Hematopoietic multipotent progenitor cell (in vitro differentiated cells): Measurements from ENCODE around the gene RALGAPB. TPM values are rescaled to one million over a fixed set of nuclear protein-coding genes. Genes with fewer than 3 reads are reported as not detected.
"Not testable (repeated sequence)": the region's sequence is repeated elsewhere in the genome, so short reads cannot be mapped to it uniquely, and the experiment has no call there.

Experiments used
- DNase-seq, 3 donors: peaks; one replicate each; pipeline ENCODE4 v3.0.0-alpha.2; 2011 to 2015; ENCODE audit warnings: low read depth in 2 of 3, low spot score in 2 of 3
- total RNA-seq: library from RNA; depleted of rRNA; stranded (reverse); fragments of >200 nt; gene quantifications from one replicate; pipeline ENCODE4 v1.2.3, GENCODE V29; 2012

The RALGAPB gene
- 23.7 TPM for total RNA-seq

DNA sequence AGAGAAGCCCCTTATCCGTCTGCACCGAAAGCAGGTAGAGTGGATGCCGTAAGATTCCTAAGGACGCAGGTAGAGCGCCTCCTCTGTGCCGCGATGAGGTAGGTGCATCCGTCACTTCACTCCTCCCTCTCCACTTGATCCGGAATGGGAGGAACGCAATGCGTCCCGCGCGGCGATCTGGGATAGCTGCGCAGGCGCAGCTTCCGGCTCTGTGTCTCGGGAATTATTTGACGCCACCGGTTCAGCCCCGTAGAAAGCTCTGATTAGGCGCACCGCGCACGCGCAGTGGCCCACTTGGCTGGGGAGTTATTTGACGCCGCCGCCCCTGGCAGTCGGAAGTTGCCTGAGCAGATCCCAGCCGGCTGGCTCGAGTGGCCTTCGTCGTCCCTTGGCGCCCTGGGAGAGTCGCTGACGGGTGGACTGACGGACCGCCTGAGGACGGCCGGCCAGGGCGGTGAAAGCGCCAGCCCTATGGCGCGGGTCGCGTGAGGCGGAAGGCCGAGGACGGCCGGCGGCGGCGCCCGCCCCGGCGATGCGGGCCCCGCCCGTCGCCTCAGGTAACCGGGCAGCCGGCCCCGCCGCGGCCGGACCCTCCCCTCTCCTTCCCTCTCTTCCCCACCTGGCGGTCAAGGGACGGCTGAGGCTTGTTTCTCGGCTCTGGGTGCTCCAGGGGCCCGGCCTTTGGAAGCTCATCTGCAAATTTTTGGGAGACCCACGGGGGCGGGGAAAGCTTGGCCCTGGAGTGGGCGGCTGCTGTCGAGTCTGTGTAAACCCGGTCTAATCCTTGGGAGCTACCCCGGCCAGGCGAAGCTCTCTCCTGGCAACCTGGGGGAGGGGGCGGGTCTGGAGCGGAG is at the start of gene RALGAPB:
TSS of gene RALGAPB (plus strand) at position 331 of the 854 bp plus-strand sequence. CDS start 15,590 bp downstream, outside the sequence.
- peak; percentile 98 to 99 (median 99) for DNase-seq

DNA sequence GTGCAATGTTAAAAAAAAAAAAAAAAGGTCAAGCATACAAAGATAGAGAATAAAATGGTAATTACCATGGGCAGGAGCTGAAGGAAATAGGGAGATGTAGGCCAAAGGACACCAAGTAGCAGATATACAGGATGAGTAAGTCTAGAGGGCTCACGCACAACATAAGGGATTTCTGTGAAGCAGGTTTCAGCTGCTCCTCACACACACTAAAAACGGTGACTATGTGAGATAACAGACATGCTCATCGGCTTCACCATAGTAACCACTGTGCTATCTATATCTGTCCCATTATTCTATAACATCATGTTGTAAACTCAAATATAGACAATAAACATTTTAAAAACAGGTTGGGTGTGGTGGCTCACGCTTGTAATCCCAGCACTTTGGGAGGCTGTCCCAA is 49.1 kb upstream of the RALGAPB start:
- no peak for DNase-seq

DNA sequence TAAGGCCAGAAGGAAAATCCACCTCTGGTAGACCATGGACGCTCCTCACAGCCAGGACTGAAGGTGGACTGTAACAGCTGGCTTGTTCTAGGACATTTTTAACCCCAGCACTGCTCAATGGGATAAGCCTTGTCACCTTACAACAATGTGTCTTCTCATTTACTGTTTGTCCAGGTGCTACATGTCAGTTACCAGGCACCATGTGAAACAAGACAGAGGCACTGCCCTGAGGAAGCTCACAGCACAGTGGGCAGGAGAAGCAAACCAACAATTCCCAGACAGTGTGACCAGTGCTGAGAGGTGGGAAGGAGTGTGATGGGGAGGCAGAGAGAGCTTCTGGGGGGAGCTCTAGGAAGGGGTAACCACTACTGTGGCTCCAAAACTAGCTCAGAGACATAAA is 48.2 kb upstream of the RALGAPB start:
- no peak for DNase-seq

DNA sequence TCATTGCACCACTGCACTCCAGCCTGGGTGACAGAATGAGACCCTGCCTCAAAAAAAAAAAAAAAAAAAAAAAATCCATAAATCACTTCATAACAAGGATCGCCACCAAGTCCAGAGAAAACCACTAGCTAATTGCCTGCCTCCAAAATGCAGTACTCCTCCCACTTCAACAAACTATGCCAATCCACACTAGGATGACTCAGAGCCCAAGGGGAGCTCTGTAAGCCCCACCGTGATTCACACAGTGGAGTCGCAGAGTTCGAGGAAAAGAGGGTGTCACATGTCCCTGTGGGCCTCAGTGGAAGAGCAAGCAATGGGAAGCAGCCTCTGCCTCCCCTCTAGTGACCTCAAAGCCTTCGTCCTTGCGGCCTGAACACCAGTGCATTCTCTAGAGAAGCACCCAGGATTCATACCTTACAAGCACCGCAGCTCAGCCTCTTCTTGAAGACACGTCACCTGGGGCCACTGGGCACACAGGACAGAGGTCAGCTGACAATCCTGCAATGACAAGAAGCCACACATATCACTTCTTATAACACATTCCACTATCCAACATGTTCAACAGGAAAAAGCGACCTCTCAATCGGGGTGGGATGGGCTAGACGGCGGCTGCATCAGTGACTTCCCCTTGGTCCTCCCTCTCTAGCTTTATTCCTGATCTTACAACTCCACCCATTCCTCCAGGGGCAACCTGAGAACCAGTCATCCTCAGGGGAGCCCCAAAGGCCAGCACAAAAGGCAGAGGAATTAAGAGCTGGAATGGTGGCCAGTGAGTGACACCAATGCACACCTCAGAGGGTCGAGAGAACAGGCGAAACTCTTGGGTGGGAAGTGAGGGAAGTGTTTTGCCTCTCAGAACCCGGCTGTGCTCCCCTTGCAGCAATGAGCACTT is 46.4 kb upstream of the RALGAPB start:
- no peak for DNase-seq

DNA sequence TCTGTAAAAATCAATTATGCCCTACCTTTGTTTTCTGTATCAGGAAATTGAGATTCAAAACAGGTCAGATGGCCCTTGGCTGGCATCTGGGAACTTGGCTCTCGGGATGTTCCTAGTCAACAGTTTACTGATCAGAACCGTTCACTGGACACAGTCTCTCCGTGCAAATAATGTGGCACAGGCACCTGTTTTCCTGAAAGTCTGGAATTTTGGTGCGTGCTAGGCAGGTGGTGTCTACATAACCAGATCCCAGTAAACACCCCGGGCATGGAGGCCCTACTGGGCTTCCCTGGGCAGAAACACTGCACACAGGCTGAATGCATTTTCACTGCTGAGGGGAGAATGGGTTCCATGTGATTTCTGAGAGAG is 45.0 kb upstream of the RALGAPB start:
- DNase-seq: no peak

DNA sequence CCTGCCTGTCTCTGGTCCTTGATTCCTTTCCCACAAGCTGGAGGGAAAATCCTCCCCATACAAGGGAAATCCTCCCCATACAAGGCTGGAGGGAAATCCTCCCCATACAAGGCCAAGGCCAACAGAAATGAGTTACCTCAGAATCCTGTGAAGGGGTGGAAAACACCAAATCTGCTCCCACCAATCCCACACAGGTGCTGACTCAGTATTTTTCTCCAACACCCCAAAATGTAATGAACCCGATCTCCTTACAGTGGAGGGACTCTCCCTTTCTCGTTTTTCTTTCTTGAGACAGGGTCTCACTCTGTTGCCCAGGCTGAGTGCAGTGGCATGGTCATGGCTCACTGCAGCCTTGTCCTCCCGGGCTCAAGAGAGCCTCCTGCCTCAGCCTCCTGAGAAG is 43.8 kb upstream of the RALGAPB start:
- DNase-seq: no peak

DNA sequence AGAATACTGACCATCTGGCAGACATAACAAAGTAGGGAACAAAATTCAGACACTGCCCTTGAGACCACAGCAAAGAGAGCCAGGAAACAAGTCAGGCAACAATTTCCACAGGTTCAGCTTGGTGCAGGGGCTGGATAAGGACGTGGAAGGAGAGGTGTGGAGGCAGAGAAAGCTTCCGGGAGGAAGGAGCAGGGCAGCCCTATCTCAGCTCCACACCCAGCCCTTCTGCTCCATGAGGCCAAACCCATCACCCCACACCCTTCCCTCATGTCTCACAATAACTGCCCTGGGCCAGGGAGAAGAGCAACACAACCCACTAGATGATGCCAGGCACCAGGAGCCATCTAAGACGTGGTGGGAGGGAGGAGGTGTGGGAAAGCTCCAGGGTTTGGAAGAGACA is 43.3 kb upstream of the RALGAPB start:
- DNase-seq: no peak

DNA sequence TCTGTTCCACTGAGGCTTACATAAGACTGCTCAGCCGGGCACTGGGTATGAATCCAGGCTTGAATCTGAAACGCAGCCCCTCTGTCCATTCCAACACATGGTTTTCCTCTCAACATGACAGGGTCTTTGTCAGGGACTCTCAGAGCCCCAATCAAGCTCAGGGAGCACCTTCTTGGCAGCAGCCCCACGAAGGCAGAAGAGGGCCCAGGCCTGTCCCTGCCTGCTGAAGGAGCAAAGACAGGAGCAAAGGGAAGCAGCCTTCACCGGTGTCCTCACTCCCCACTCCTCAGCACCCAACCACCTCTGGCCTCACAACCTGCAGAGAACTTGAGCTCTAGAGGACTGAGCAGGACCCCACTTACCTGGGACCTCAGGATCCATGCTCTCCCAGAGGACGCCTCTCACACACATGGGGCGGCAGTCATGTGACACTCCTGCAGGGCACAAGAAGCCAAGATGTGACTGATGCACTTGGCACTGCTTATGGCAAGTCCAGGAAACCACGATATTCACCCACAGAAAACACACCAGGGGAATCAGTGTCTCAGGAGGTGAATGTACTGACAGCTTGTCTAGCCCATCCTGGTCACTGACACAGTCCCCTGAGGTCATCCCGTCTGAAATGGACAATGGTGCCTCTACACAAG is 41.8 kb upstream of the RALGAPB start:
- no peak for DNase-seq

DNA sequence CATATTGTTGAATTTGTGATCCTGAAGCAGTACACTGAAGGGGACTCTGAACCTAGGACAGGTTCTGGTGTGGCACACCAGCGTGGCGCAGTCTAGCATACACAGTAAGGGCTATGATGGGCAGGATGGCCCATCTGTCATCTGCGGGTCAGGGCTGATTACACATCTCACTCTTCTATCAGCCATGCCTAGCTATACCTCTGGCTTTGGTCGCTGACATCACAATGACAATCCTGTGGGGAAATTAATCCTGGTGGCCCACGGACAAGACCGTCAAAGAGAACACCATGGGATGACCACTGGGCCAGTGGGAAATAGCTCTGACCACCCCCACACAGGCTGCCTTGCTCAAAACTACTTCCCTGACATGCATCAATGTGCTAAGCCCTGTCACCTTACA is 40.4 kb upstream of the RALGAPB start:
- no peak for DNase-seq

DNA sequence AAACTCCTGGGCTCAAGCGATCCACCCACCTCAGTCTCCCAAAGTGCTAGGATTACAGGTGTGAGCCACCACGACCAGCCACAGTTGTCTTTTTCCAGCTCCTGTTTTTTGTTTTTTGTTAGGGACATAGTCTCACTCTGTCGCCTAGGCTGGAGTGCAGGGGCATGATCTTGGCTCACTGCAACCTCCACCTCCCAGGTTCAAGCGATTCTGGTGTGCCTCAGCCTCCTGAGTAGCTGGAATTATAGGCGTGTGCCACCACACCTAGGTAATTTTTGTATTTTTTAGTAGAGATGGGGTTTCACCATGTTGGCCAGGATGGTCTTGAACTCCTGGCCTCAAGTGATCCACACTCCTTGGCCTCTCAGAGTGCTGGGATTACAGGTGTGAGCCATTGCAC is 39.8 kb upstream of the RALGAPB start:
- not testable (repeated sequence) for DNase-seq

DNA sequence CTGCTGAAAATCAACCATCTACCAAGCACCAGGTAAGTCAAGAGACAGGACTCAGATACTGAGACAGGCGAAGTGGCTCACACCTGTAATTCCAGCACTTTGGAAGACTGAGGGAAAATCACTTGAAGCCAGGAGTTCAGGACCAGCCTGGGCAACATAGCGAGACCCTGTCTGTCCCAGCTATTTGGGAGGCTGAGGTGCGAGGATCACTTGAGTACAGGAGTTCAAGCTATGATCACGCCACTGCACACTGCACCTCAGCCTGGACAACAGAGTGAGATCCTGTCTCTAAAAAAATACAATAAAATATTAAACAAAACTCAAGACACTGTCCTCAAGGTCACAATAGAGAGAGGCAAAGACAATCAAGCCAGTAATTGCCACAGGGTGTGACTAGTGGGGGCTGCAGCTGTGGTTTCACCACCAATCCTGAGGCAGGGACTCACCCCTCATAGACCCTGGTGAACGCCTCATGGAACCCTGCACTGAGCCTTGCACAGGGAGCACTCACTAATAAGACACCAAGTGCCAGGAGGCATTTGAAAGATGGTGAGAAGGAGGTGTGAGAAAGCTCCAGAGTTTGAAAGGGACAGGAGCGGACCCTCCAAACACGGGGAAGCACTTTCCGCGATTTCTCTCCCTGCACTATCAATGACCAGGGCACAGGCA is 39.2 kb upstream of the RALGAPB start:
- DNase-seq: no peak

DNA sequence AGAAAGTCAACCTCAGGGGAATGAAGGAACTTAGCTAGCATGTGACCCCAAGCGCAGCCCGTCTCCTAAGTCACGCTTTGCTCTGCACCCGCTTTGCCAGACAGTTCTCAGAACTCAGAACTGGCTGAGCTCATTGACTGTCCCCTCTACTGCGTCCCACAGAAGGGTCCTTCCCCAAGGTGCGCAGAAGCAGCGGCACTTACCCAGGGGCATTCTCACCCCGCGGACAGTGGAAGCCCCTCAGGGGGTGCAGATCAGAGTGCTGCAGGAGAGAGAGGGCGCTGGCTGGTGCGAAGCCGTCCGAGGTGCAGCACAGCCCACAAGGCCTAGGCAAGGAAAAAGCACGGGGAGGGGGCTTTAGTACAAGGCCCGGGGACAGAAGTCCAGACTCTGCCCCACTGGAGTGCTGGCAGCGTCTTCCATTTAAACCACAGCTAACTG is 38.3 kb upstream of the RALGAPB start:
- DNase-seq: peak; percentile 18 to 42 (median 24)

DNA sequence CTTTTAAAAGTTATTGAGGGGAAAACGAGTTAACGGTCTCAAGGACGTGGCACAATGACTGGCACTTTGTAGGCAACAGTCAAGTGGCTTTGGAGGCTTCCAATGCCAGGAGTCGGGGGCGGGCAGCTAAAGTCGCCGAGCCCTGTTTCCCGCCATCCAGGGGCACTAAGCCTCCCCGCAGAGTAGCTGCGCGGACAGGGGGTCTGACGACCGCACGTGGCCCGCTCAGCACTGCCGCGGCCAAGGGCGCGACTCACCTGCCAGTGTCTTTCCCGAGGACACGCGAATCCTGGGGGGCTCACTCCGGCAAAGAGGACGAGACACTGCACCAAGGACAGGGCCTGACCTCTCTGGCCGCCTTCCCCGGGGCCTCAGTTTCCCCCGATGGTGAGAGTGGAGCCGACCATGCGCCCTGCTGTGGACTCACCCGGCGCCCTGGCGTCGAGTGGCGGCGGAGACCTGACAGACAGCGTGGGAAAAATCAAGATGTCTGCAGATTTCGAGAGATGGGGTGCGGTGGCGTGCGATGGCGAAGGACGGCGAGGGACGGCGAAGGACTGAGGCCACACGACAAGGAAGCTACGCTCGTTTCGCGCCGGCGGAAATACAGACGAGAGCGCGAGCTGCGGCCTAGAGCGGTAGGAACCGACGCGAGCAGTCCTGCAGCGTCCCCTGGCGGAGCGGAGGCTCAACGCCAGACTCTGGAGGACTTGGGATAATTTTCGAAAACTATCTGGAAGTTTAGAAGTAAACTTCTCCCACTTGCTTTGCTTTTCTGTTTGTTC is 37.7 kb upstream of the RALGAPB start, which contains the start of gene SNHG17:
TSS of gene SNHG17 (minus strand) at position 559 of the 785 bp plus-strand sequence.
- DNase-seq: peak; percentile 89 to 95 (median 94)

DNA sequence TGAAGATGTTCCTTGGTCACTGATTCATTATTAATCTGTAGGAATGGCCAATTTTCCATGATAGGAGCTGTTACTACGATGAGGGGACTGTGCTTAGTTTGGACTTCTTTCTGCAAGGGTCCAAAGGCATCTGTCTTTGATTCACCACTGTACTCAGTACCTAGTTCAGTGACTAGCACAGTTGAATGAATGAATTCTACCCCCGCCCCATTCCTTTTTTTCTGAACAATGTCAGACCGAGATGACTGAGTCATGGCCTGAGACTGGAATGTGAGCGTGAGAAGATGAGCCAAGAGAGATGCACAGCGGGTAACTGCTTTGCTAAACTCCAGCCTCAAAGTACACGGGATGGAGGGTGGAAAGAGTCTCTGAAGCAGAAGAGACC is 37.1 kb upstream of the RALGAPB start:
- DNase-seq: no peak

DNA sequence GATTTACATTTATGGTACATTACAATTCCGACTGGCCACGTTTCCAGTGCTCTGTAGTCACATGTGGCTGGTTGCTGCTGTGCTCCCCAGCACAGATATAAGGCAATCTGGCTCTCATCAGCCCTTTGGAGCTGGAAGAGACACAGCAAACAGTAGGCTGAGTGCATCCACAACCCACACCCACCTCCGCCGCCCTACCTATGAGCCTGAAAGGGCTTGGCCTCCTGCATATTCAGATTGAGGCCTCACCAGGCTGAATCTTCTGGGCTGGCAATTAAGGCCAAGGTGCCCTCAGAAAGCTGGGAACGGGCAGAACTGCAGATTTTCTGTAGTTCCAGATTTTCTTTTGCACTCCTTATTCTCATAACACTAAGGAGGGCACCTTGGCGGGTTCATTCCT is 34.8 kb upstream of the RALGAPB start:
- DNase-seq: no peak

DNA sequence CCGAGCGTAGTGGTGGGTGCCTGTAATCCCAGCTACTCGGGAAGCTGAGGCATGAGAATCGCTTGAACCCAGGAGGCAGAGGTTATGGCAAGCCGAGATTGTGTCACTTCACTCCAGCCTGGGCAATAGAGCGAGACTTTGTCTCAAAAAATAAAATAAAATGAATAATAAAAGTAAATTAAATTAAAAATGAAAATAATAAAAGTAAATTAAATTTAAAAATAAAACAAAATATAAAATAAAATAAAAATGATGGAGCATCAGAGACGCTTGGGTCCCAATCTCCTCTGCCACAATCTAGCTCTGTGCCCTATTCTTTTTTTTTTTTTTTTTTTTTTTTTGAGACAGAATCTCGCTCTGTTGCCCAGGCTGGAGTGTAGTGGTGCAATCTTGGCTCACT is 31.5 kb upstream of the RALGAPB start:
- DNase-seq: not testable (repeated sequence)

DNA sequence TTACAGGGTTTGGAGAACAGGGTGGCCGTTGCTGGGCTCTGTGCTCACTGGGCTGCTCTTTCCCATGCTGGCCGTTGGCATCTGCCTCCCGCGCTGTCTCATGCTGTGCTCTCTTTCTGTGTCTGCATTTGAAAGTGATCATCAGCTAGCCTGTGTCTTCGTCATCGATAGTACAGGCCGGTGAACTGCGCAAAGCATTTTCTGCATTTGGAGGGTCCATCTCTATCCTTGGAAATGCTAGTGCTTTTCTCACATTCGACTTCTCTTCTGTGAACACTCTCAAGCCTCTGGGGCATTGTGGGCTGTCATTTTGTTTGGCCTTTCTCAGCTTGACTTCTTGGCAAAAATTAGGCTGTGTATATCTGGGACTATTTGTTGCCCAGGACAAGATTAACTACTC is 30.7 kb upstream of the RALGAPB start:
- DNase-seq: no peak

DNA sequence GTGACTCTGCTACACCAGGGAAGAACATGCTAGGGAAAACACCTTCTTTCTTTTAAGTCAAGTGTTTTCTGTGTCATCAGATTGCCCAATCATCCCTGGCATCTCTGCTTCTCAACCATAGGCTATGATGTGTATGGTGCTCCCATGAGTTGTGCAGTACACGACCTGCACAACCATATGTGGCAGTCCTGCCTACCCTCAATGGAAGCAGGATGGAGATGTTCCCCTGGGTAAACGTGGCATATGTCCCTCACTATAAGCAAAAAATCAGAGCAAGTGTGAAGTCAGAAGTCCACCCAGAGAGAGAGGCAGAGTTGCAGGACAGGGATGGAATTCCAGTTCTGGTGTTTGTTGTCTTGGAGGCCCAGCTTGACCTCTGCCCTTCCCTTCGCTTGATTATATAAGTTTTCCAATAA is 27.3 kb upstream of the RALGAPB start:
- no peak for DNase-seq

DNA sequence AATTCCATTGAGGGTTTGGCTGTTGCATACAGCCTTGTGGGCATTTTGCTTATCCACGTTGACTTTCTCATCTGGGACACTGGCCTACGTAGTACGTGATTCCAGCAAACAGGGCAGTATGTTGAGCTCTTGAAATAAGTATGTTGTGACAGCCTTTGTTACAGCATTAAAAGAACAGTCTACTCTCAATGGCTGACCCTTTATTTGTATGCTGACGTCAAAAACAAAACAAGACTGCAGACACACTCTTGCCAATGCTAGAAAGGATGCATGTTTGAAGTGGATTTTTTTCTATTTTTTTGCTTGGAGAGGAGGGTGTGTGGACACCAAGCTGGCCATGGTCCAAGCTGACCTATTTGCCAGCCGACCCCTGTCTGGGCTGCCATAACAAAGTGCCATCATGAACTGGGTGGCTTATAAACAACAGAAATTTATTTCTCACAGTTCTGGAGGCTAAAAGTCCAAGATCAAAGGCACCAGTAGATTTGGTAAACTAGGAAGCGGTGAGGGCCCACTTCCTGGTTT is 26.7 kb upstream of the RALGAPB start:
- DNase-seq: no peak
